ENCODE data around the gene ARHGAP26. TPM values are rescaled to one million over a fixed set of nuclear protein-coding genes. Genes with fewer than 3 reads are reported as not detected.

The ARHGAP26 gene
- total and polyA plus RNA-seq, 7 donors, result 2.5 to 28.7 (median 12.0) TPM

DNA sequence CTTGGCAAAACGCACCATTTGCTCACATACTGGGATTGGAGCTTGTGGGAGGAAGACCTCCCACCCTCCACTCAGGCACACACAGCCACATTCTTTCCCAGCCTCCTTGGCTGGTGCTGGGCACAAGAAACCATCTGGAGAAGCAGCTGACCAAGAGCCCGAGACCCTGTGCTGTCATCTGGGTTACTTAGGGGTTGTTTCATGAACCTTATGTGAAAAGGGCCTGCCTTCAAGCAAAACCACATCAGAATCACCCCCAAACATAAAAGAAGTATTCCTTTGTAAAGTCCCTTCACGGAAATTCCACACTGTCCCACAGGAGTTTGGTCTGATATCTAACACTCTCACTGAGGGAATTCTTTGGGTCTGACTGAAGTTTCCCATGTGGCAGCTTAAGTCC is 461.2 kb downstream of the ARHGAP26 start:
- ATAC-seq (no peak), DNase-seq (no peak)
- no peak for TF ChIP-seq CTCF (IDR thresholded peaks at IDR 0.05)
- intact Hi-C loops (cut with DNase I), result no loop called here
- WGBS, 3 donors, result 62 to 79% (median 67%) methylated on average over 3 of the region's 3 CpGs
- H3K9me3 ChIP-seq, result no peaks in the 10 kb centered on the region
- H3K36me3 ChIP-seq (ENCODE audit: insufficient read depth in 1 of 2, low read depth in 1 of 2), result no peaks in the 10 kb centered on the region
- peaks cover 31% of the 10 kb centered on the region for H3K4me1 ChIP-seq
- no peak overlapping the region for H3K4me3 ChIP-seq
- H3K27me3 ChIP-seq (ENCODE audit: insufficient read depth in 3 of 3, low read length in 2 of 3), result no peaks in the 10 kb centered on the region
- no peak overlapping the region for H3K27ac ChIP-seq

GRCh38 chr5:143231973-143232812 is 462.0 kb downstream of the ARHGAP26 start:
- DNase-seq, result no peak
- WGBS, 3 donors, result 91 to 96% (median 95%) methylated on average over 7 of the region's 7 CpGs
- ATAC-seq, result no peak
- no peak for TF ChIP-seq CTCF (IDR thresholded peaks at IDR 0.05)
- no peaks in the 10 kb centered on the region for H3K36me3 ChIP-seq (ENCODE audit: insufficient read depth in 1 of 2, low read depth in 1 of 2)
- H3K4me1 ChIP-seq, result peaks cover 23% of the 10 kb centered on the region
- H3K4me3 ChIP-seq, result no peak overlapping the region
- H3K27ac ChIP-seq, result no peak overlapping the region
- no peaks in the 10 kb centered on the region for H3K9me3 ChIP-seq
- no peaks in the 10 kb centered on the region for H3K27me3 ChIP-seq (ENCODE audit: insufficient read depth in 3 of 3, low read length in 2 of 3)
- intact Hi-C loops (cut with DNase I), result no loop called here

GRCh38 chr5:143233031-143233430 is 462.9 kb downstream of the ARHGAP26 start:
- no peak overlapping the region for H3K4me3 ChIP-seq
- no peaks in the 10 kb centered on the region for H3K36me3 ChIP-seq (ENCODE audit: insufficient read depth in 1 of 2, low read depth in 1 of 2)
- H3K27me3 ChIP-seq (ENCODE audit: insufficient read depth in 3 of 3, low read length in 2 of 3), result no peaks in the 10 kb centered on the region
- DNase-seq, result no peak
- no peak for TF ChIP-seq CTCF (IDR thresholded peaks at IDR 0.05)
- WGBS, 3 donors, result 40 to 53% (median 46%) methylated on average over 2 of the region's 2 CpGs
- peaks cover 19% of the 10 kb centered on the region for H3K4me1 ChIP-seq
- no peak overlapping the region for H3K27ac ChIP-seq
- intact Hi-C loops (cut with DNase I), result no loop called here
- no peak for ATAC-seq
- H3K9me3 ChIP-seq, result no peaks in the 10 kb centered on the region

GRCh38 chr5:143234162-143234842 is 464.1 kb downstream of the ARHGAP26 start:
- no peak for TF ChIP-seq CTCF (IDR thresholded peaks at IDR 0.05)
- H3K4me1 ChIP-seq, result peaks cover 14% of the 10 kb centered on the region
- WGBS, 3 donors, result 85 to 88% (median 86%) methylated on average over 9 of the region's 9 CpGs
- H3K27me3 ChIP-seq (ENCODE audit: insufficient read depth in 3 of 3, low read length in 2 of 3), result no peaks in the 10 kb centered on the region
- no peak overlapping the region for H3K27ac ChIP-seq
- no peaks in the 10 kb centered on the region for H3K36me3 ChIP-seq (ENCODE audit: insufficient read depth in 1 of 2, low read depth in 1 of 2)
- no peak for DNase-seq
- intact Hi-C loops (cut with DNase I), result no loop called here
- ATAC-seq, result no peak
- H3K9me3 ChIP-seq, result no peaks in the 10 kb centered on the region
- H3K4me3 ChIP-seq, result no peak overlapping the region
